HG03175 (cell line): ENCODE results near the gene WDR86.

Experiments used
- ATAC-seq: cut with Tn5 transposase; IDR thresholded peaks from one replicate; pipeline ENCODE4 v1.9.1; 2021; ENCODE audit warnings: mild to moderate bottlenecking, moderate library complexity; ENCODE audit not compliant: unreplicated experiment

WDR86 gene

DNA sequence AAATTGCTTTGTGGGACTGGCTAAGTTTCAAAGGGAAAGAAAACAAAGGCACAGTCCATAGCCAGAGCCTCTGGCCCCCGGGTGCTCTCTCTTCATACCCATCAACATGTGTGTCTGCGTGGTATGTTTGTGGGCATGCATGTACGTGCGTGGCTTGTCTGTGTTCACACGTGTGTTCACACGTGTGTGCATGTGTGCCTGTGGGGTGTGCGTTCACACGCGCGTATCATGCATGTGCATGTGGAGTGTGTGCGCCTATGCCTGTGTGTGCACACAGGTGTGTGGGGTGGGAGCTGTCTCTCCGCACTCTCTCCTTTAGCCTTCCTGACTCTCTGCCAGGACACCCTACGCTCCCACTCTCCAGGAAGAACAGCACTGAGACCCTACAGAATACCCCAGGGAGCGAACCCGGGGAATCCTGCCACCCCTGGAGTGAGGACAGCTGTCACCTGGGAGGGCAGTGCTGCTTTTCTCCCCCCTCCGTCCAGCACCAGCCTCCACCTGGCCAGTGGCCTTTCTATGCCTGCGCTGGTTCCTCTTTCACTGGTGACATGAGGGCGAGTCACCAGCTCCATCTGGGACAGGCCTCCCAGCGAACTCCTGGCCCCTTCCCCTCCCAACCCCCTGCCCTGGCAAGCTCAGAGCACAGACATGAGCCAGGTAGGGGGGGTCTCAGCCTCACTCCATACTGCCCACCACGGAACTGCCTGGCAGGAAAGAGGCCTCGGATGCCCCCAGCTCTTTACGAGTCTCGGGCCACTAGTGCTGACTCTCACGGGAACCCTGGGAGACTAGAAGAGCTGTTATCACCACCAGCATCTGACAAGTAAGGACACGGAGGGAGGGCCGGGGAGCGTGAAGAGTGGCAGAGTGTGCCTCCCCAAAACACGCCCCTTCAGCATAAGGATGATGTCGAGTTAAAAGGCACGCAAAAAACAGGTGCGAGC is 16.5 kb downstream of the WDR86 start:
- no peak for ATAC-seq

DNA sequence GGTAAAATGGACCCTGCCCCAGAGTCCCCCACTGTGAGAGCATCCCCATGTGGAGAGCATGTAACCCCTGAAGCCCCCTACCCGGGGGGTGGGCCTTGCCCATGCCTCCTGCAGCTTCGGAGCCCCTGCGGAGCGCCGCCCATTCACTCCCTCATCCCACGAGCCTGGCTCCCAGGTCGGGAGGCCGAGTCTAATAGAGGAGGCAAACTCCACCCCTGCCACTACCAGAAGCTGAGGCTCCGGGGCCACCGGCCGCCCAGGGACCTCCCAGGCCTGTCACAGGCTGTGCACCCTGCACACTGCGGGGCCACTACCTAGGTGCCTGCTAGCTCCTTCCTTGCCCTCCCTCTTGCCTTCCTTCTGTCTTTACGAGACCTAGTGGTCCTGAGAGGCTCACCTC is 17.4 kb downstream of the WDR86 start:
- no peak for ATAC-seq

DNA sequence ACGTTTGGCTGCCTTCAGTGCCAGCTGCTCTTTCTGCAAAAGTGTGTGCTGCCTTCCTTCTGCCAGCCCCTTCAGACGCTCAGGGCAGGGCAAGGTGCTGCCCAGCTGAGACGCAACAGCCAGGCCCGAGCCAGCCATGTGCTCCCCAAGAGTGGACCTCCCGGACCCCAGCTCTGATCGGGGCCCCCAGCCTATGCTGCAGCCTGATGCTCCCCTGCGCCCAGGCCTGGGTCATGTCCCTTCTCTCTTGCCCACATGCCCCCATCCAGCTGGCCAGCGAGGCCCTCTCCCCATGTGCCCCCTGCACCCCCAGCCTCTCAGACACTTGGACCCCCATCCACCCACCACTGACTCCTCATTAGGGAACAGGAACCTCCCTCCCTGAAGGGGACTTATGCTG is 17.8 kb downstream of the WDR86 start:
- no peak for ATAC-seq

DNA sequence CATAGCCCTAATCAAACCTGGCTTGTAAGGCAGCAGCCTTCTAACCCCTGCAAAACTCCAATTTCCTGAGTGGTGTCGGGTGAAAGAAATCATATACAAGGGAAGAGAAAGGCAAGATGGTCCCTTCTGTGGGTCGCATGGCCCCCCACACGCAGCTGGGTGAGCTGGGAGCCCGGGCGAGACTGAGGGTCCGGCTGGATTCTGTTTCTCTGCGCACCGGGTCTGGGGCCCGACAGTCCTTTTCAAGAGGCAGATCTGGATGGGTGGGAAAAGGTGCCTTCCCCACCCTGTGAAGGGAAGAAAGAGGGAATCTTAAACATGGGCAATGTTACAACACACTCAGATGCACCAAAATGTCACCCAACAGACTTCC is 18.5 kb downstream of the WDR86 start:
- ATAC-seq = no peak

DNA sequence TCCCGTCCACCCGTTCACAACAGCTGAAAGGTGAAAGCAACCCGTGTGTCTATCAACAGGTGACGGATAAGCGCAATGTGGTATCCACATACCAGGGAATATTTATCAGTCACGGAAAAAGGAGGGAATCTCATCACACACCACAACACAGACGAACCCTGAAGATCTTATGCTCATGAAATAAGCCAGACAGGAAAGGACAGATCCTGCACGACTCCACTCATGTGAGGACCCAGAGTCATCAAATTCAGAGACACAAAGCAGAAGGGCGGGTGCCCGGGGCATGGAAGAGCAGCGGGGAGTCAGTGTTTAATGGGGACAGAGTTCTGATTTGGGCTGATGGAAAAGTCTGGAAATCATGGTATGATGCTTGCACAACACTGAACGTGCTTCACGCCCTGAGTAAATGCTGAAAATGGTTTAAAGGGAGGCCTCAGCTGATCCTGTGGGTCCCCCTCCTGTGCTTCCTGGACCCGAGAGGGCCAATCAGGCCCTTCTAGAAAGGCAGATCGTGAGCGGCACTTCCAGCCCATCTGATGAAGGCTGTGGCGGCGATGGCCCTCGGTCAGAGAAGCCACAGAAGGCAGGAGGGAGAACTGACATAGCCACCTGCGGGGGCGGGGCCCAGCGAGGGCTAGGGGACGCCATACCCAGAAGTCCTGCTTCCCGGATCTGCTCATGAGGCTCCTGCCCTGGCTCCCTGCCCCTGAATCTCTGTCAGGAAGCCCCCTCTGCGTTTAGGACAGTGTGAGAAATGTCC is 19.1 kb downstream of the WDR86 start:
- ATAC-seq = no peak

DNA sequence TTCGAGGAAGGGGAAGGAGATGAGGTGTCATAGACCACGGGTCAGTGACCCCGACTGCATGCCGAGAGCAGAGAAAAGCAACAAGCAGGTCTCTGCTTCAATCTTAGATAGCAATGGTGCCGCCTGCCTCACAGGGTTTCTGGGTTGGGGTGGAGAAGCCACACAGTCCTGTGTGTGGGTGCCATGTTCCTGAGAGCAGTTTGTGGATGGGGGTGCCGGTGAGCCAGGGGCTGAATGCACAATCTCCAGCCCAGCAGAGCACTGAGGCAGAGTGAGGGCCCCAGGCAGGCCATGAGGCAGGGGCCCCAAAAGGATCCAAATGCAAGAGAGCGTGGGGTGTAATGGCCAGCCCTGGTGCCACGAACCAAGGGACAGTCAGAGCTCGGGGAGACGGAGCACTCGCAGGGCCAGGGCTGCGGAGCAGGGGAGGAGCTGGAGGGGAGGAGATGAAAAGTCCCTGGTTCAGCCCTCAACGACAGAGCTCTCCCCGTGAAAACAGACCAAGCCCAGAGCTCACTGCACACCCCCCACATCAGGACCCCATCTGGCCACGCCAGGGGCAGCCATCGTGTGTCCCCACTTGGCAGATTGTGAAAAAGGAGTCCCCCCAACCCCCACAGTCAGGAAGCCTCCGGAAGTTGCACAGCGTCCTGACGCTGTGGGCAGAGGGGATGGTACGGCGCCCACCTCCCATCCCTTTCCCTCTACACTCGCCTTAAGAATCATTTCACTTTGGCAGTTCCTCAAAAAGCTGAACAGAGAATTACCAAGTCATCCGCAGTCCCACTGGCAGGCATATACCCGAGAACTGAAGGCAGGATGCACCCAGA is 19.9 kb downstream of the WDR86 start:
- ATAC-seq = no peak

DNA sequence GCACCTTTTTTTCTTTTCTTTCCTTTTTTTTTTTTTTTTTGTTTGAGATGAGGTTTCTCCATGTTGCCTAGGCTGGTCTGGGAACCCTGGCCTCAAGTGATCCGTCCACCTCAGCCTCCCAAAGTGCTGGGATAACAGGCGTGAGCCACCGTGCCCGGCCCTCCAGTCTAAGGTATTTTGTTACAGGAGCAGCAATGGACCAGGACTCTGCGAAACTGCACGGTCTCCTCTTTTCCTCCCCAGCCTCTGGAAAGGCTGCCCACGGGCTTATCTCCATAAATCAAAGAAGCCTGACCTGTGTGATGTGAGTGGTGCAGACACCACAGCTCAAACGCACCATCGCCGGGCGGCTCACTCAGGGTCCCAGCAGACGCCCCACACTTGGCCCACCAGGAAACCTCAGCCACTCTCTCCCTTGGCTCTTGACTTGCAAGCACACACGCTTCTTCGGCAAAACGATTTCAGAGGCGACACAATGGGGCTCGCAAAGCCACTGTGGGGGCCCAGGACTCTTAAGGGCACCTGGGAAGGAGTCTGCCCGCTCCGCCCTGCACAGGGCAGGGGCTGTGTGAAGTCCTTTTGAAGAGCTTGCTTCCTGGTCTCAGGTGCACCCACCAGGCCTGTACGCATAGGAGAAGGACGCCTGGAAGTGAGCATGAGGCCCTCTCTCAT is 20.6 kb downstream of the WDR86 start:
- ATAC-seq = no peak

DNA sequence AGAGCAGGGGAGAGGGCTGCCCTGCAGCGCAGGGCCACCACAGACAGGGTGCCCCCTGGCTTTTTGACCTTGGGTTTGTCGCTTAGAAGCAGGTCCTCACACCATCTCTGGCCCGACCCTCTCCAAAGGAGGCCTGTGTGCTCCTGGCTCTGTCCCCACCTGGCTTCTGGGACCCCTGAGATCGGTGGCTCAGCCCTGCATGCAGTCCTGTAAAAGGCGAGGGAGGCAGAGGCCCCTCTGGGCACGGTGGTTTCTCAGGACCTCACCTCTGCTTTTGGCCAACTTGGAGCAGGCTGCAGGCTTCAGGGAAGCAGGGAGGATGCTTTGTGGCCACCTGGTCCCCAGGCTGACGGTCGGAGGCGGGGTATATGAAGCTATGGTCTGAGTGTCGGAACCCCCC is 21.4 kb downstream of the WDR86 start:
- no peak for ATAC-seq

DNA sequence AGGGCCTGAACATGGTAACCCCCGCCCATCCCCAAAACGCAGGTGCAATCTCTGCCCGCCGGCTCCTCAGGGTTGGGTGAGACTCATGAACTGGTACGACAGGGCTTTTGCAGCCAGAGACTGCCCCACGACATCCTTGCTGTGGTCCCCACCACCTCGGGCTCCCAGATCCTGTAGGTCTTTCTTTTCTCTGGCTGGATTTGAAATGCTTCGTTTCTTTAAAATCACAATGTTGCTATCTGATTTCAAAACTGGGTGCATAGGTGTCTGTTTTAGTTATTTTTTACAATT is 21.9 kb downstream of the WDR86 start:
- no peak for ATAC-seq

DNA sequence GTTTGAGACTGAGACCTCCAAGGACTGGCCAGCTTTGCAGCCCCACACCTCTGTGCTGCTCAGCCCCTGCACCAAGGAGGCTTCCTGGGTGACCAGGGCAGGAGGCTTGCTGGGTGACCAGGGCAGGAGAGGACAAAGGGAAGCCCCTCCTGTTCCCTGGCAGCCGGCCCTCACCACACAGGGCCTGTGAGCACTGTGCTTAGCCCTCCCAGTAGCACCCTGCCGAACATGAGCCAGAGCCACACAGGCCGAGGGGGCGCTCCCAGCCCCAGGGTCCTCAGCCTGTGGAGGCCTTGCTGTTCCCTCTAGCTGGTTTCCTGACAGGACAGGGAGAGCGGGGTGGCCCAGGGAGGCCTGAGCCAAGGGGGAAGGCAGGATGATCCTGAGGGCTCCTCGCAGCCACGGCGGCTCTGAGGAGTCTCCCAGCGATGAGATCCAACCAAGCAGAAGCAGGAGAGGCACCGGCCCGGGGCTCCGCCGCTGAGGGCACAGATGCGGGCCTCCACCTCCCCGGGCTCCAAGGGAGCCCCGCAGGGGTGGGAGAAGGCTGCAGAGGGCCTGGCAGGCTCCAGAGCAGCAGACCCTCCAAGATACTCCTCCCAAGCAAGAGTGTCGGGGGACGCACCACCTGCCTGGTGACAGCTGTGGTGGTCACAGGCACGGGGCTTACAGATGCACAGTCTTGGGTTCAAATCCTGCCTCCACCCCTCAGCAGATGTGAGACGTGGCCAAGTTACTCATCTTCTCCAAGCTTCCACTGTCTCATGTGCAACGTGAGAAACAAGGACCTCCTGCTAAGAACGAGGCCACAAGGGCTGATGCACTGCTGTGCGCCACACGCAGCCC is 22.5 kb downstream of the WDR86 start:
- ATAC-seq = no peak

DNA sequence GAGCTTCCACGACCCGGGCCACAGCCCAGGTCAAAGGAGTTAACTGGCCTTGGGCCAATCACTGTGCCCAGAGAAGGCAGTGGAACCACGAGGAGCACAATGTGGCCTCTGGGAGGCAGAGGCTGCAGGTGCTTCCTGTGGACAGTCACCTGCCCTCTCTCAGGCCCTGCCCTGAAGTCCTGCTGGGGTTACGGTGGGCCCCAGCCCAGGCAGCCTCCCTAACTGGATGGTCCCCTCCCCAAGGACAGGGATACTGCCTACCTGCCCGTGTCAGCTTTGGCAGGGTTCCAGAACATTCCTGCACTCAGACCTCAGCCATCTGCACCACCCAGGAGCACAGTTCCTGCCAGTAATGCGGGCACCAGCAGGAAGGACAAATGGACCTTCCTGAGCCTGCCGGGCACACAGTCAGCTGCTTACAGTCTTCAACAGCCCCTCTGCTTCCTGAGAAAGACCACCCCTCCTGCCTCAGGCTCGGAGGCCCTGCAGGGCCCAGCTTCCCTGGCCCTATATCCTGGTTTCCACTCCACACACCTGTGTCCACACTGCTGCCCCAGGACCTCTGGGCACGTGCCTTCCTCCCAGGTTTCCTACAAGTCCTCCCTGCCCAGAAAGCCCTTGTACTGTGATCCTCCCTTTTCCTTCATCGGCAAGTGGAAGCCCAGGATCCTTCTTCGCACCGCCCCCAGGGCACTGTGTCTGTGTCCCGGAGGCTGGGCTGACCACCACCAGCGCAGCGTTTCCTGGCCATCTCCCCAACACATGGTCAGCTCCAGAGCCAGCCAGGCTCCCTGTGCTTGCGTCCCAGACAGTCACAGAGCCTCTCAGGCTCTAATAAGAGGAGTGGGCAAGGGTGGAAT is 23.3 kb downstream of the WDR86 start:
- no peak for ATAC-seq

DNA sequence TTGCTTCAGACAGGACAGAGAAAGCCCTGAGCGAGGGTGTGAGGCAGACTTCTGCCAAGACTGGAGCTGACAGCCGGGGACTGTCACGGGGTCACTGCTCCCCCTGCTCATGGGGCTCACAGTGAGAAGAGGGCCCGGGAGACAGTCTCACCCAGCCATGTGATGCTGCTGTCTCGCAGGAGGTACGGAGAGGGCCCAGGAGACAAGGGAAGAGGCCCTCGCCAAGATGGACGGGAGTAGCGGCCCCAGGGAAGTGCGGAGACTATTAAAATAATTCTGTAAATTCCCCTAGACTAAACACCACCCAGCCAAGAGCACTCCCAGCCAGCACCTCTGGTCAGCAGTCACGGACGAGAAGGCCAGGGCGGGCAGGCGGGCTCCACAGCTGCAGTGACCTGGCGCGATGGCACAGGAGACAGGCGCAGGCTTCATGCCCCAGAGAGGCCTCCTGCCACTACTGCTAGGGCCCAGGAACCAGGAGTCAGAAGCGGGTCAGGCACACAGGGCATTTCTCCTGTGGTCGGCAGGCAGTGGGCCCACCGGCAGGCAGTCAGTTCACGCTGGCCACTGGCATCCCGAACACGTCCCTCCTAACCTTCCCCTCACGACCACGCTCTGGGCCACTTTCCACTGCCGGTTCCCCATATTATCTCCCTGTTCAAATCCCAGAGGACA is 24.1 kb downstream of the WDR86 start:
- ATAC-seq = no peak

DNA sequence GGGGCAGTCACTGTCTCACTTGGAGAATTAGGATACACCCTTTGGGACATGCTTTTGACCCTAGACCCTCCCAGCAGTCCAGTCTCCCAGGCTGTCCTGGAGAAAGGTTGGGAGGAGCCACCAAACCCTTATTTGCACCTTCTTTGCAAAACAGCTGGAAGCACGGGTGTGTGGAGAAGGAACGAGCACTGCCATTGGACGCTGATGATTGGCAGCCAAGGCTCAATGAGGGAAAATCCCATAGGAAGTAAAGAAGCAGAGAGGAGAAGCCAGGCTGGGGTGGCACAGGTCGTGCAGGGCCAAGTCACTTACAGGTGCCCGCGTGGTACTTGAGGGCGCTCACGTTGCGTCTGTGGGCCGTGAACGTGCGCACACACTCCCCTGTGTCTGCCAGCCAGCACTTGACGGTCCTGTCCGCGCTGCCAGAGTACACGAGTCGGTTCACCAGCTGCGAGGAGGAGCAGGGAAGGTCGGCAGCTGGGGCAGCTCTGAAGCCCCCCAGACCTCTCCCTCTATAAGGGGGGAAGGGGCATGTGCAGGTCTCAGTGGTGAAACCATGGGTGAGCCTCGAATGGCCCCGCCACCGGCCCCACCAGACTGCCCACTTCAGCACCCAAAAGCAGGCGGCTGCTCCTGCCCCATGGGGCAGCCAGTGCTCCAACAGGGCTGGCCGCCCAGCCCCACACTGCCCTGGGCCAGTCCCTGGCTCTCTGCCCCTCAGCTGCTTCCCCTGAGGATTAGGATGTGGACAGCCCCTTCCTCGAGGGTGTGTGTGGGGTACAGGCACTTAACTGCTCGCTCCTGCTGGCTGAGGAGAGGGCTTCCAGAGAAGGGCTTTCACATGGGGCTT is 24.8 kb downstream of the WDR86 start:
- no peak for ATAC-seq

DNA sequence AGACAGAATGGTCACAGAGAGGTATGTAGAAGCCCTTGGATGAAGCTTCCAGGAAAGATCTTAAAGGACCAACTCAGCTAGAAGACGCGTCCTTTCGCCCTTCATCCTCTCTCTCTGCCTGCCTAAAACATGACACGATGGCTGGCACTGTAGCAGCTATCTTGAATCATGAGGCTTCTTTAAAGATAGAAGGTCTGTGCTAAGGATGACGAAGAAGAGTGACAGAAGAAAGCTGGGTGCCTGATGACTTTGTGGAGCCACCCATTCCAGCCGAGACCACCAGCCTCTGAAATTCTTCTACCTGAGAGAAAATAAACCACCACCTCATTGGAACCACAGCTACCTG is 25.5 kb downstream of the WDR86 start:
- ATAC-seq = no peak

DNA sequence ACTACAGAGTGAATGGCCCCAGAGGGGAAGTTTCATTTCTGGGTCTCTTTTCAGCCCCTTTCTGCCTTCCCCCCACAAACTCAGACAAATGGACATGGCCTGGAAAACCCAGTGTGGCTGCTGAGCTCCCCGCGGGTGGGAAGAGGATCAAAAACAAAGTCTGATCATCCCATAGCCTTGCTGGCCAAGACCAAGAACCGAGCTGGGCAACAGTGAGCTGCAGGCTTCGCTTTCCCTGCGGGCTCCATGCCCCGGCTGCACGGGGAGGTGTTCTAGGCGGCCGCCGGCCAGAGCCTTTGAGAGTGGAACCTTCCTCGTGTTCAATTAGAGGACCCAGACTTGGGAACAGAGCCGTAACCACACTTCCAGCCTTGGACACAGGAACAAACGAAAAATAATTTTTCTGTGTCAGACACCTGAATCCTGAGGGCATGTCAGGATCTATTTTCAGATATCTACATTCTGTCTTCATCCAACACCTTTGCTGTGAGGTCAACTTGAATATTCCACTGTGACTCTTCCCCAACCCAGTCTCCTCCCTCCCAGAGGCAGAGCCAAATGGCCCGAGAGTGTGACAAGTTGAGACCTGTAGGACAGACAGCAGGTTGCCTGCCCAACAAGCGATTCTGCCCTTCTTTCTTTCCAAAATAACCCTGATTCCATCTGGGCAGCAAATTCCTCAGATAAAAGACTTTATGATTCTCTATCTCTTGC is 26.0 kb downstream of the WDR86 start:
- no peak for ATAC-seq

DNA sequence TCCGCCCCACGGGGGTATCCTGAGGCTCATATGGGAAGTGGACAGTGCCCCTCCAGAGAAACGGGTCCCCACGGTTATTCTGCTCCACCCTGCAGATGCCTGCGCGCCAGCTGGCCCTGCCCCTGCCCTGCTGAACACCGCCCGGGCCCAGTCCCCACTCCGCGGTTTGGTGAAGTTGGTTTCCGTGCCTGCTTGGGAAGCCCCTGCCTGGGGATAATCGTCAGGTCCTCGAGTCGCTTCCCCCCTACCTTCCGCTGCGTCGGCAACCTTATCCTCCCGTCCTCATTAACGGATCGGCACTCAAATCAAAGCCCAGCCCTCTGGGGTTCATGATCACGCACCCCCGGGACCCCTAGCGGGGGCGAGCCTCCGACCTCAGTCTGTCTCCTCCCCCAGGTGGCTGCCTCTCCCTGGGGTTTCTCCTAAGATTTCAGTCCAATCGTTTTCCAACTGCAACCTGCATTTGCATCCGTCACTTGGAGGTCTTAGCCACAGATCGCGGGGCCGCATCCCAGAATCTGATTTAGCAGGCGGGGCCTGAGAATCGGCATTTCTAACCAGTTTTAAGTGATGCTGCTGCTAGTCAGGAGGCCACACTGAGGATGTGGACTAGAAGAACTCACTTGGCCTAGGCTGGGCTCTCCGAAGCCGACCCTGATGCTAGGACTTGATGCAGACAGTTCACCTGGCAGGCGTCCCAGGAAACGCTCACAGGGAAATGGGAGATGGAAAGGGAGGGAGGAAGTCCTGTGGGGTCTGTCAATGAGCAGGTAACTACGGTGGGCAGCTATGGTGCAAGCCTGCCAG is 27.6 kb downstream of the WDR86 start:
- no peak for ATAC-seq
